GM18517 (cell line): ENCODE results near the gene CDH12.
A peak's percentile ranks its signal among the peaks of the same experiment; 100 is the strongest.

ENCODE experiments used
- ATAC-seq: cut with Tn5 transposase; IDR thresholded peaks from one replicate; pipeline ENCODE4 v1.9.1; 2021; ENCODE audit warnings: mild to moderate bottlenecking, moderate library complexity; ENCODE audit not compliant: unreplicated experiment

CDH12 gene

GRCh38 chr5:21858441-21858840 is 994.7 kb downstream of the CDH12 start:
- ATAC-seq = no peak

- no peak for ATAC-seq
Observed at GRCh38 chr5:21856987-21857386, 996.2 kb downstream of the CDH12 start.

GRCh38 chr5:21847300-21847699 is 1005.8 kb downstream of the CDH12 start:
- no peak for ATAC-seq

- no peak for ATAC-seq
Observed at GRCh38 chr5:21844960-21845359, 1008.2 kb downstream of the CDH12 start.

- no peak for ATAC-seq
Observed at GRCh38 chr5:21834863-21835262, 1018.3 kb downstream of the CDH12 start.

DNA sequence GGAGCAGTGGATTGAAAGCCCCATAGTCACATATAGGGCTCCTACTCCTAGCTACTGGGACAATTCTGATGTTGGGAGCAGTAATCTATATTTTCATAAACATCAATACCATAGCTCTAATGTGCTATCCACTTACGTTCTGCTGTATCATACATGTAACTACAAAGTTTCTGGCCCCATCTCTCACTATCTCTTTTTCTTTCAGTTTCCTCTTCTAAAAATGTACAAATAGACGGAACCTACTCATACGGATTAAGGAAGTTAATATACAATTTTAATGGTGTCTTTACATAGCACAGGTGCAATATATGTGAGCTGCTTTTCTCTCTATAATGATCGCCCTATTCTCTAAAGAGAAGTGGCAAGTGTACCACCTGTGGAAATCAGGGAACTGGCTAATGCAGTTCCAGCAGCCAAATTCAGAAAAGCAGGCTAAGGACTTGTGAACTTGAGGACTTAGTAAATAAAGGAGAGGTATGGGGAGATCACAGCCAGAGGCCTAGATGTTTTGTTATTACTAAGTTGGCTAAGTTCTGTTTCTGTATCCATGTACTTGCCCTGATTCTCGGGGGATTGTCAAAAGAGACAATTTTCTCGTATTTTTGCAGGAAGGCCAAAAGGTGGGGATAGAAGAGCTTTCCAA is 1021.9 kb downstream of the CDH12 start:
- ATAC-seq = peak; percentile 95

GRCh38 chr5:21826884-21827283 is 1026.3 kb downstream of the CDH12 start:
- no peak for ATAC-seq

DNA sequence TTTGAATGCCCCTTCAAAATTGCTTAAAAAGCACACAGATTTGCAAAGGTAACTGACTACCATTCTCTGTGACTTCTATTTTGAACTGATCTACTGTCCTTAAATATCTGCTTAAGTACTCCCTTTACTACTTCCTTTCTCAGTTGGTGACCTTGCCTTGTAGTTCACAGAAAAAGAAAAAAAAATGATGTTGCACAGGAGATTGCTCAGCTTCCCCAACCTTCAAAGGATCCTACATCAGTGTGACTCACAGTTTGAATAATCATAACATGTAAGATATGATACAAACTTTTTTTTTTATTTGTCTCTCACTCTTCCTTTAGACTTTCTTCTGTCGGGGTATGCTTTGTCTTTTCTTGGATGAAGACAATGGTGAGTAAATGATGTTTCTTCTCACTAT is 1029.6 kb downstream of the CDH12 start:
- ATAC-seq = no peak

GRCh38 chr5:21823076-21823574 is 1030.0 kb downstream of the CDH12 start:
- no peak for ATAC-seq

DNA sequence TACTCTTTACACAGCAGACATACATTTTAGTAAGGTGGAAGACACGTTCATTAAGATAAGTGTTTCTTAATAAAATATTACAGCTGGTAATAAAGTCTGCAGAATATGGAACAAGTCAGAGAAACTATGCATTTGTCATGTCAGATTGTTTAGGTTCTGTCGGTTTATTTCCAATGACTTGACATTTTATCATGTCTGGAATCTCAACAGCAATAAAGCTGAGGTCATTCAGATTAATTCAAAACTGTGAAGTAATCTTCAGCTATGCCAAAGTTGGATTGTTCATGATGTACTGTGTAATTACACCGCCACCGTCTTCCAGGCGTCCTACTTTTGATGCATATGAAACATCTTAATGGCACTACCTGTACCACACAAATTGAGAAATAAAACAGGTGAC is 1032.6 kb downstream of the CDH12 start:
- ATAC-seq = no peak

DNA sequence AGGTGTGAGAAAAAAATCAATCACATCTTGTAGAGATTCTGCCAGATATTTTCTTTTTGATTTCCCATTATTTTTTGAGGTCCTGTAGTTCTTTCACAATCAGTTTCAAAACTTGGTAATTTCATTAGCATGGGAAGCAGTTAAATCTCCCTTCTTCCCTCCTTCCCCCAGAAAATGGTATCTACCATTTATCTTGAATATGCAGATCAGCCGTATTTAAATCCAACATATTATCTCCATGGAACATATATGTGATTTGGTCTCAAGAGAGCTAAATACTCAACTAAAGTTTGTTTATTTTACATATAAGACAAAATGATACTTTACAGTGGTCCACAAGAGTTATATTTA is 1034.8 kb downstream of the CDH12 start:
- ATAC-seq = no peak

- no peak for ATAC-seq
Observed at GRCh38 chr5:21817668-21818369, 1035.3 kb downstream of the CDH12 start.

DNA sequence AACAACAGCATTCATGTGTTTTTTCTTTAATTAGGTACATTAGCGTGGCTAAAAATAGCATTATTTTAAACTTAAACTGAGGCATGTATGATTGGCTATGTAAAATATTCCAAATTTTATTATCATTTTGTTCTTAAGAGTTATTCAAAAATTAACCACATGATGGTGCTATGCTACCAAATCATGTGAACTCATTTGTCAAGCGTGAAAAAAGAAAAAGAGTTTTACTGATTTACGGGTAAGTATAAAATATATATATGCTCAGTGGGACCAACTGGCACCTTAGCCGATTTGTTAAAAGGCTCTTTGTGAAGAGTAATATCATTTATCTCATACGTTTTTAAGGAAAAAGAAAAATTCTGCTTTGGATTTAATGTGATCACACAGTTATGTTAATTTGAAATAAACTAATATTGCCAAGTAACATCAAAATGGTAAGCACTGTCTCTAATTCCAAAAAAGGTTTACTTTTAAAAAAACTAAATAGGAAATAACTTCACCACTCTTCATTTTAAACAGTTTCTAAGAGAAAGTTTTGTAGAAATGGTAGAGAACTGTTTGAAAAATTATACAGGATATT is 1042.3 kb downstream of the CDH12 start:
- ATAC-seq = peak; percentile 56

DNA sequence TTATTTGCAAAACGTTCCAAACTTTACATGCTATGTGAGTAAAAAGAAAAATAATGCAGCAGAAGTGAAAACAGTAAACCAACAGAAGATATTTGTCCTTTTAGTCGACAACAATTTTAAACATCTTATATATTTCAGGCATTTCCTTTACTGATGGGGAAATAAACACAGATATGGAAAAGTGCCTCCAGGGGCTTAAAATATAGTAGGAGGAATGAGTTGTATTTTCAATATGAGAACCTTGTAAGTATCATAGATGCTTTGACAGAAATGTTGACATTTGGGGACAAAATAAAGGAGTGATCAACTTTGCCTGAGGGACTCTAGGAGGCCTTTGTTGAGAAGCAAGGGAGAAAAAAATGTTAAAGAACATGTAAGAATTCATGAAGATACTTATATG is 1043.5 kb downstream of the CDH12 start:
- no peak for ATAC-seq

- ATAC-seq = no peak
Observed at GRCh38 chr5:21807953-21808352, 1045.2 kb downstream of the CDH12 start.

DNA sequence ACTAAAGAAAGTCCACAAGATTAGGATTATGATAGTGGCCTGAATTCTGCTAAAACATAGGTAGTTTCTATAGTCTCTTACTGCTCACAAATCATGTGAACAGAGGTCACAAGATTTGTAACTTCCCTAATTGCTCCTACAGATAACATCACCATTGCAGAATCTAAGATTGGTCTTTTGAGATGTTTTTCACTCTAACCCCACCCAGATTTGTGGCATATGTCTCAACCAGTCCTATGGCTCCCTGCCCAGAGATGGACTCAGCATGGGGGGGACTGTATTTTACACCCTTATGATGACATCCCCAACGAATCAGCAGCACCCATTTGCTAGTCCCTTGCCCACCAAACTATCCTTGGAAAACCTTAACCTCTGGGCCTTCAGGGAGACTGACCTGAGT is 1046.2 kb downstream of the CDH12 start:
- no peak for ATAC-seq

- ATAC-seq = no peak
Observed at GRCh38 chr5:21806271-21806670, 1046.9 kb downstream of the CDH12 start.

DNA sequence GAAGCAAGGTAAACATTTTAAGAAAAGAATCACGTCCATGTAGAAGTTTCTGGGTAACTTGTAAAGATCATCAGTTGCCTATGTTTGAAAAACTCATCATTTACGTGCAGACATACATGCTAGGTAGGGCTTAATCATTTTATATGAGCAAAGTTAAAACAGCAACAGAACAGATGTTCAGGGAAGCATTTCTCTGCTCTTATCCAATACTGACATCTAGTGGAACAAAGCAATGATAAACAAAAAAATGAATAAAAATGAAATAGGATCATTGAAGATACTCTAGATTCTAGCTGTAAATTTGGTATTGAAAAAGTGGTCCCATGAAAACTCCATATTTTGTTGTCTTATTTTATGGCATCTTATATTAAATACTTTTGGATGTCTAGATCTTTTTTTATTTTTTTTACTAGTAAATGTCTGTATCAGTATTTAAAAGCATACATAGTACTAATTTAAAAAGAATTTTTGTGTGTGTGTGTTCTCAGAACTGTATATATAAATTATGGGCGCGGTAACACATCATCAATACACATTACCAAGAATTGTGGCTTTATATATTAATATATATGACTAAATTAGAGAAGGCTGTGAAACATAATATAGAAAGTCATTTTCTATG is 1050.2 kb downstream of the CDH12 start:
- peak; percentile 50 for ATAC-seq

DNA sequence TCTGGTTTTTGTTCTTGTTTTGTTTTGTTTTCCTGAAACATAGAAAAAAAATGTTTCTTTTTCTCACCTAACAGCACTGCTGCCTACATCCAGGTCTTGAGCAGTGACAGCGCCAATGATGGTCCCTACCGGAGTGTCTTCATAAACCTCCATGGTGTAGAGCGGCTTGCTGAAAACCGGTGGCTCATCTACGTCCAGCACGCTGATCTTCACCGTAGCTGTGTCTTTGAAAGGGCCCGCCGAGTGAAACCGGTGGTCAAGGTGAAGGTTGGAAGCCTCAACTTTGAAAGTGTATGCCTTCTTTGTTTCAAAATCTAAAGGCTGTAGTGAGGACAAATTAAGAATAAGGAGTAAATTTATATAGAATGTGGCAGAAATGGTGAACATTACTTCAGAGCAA is 1051.0 kb downstream of the CDH12 start:
- no peak for ATAC-seq

DNA sequence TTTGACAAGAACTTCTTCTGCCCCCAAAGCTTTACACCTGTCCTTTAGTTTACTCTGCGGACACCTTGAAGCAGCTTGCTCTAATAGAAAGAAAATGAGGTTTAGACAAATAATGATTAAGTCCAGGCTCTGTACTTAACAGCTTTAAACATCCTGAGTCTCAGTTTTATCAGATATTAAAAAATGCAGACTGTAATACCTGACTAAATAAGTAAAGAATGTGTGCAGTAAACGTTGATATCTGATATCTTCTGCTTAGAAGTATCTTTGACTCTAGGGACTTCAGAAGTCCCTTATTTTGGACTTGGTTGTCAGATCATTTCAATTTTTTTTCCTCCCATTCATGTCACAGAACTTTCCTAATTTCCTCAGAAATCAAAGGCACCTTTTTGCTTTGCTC is 1060.4 kb downstream of the CDH12 start:
- ATAC-seq = no peak

- no peak for ATAC-seq
Observed at GRCh38 chr5:21791304-21791703, 1061.8 kb downstream of the CDH12 start.

GRCh38 chr5:21784487-21784886 is 1068.7 kb downstream of the CDH12 start:
- no peak for ATAC-seq
